Activated naive CD8-positive, alpha-beta T cell treated with anti-CD3 and anti-CD28 coated beads, Interleukin-2, amount 10 ng/mL, durations not matched to agents 7 days and 5 days (primary cell): Measurements from ENCODE around the gene NUP153. TPM values are rescaled to one million over a fixed set of nuclear protein-coding genes. Genes with fewer than 3 reads are reported as not detected.
"Not testable (repeated sequence)": the region's sequence is repeated elsewhere in the genome, so short reads cannot be mapped to it uniquely, and the experiment has no call there.

ENCODE experiments used
- ATAC-seq: fragments of 150-1000 bp; cut with Tn5 transposase; one replicate; pipeline ENCODE4 v1.10.0; 2021; ENCODE audit warnings: low read depth, moderate library complexity
- POLR2A ChIA-PET: fragments of 350-600 bp; sonication (Branson Sonifier 250); formaldehyde crosslinking; loops from one replicate; lab custom pipeline; 2021; ENCODE audit warnings: antibody characterized with exemption; lab: Charles Lee
- DNase-seq: peaks from one replicate; pipeline ENCODE4 v3.0.0; 2021
- H3K27ac Mint-ChIP-seq: one replicate; pipeline ENCODE4 v1.8.0; 2022; ENCODE audit warnings: mild to moderate bottlenecking, mixed read lengths
- H3K27me3 Mint-ChIP-seq: one replicate; pipeline ENCODE4 v1.8.0; 2022; ENCODE audit warnings: mild to moderate bottlenecking, moderate library complexity, mixed read lengths
- H3K36me3 Mint-ChIP-seq: one replicate; pipeline ENCODE4 v1.8.0; 2021; ENCODE audit warnings: mild to moderate bottlenecking, mixed read lengths
- H3K4me1 Mint-ChIP-seq: one replicate; pipeline ENCODE4 v1.8.0; 2021; ENCODE audit warnings: mixed read lengths
- H3K4me3 Mint-ChIP-seq: one replicate; pipeline ENCODE4 v1.8.0; 2022; ENCODE audit warnings: mild to moderate bottlenecking, moderate library complexity, mixed read lengths
- H3K9me3 Mint-ChIP-seq: one replicate; pipeline ENCODE4 v1.8.0; 2021; ENCODE audit warnings: mixed read lengths
- total RNA-seq, 2 experiments: library from RNA; stranded (reverse); gene quantifications; one replicate each; pipeline ENCODE4 v1.2.3, GENCODE V29; 2021

The NUP153 gene
- 10 to 100 TPM; 67.6 to 68.5 TPM for total RNA-seq

DNA sequence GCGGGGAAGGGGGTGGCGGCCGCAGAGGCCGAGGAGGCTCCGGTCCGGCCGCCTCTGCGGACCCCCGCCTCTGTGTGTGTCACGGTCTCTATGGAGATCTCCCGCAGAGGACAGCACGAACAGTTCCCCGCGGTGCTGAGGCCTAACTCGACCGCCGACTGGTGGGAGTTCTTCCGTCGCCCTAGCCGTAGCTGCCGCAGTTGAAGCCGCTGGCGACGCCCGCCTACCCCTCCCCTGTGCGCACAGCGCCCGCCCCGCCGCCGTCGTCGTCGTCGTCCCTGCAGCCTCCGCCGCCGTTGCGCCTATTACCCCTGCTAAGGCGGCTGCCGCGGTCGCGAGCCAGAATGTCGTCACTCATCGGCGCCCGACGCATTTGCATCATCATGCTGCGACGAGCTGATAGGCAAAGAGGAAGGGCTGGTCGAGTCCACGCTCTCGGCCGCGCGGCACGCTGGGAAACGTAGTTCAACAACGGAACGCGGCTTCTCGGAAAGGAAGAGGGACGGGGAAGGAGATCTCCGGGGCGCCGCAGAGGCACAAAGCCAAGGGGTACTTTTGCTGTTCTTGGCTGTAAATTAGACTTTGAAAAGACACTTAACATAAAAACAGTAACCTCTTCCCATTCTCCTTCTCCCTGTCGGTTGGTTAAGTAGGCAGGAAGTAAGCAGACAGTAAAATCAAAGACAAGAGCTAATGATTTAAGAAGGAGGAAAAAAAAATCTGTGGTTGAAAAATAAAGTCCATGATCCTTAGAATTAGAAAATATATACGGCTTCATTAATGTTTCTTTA lies at the start of gene NUP153:
NUP153 (minus strand) TSS at position 346 of the 791 bp plus-strand sequence. CDS start 538 bp downstream, outside the sequence.
- Mint-ChIP-seq H3K27me3 (no peaks in the 10 kb centered on the region), H3K27ac (peak within 1 kb of the TSS; percentile 97), H3K9me3 (no peaks in the 10 kb centered on the region), H3K4me3 (peak within 1 kb of the TSS; percentile 93), H3K4me1 (peaks cover 26% of the 10 kb centered on the region), H3K36me3 (peaks cover 12% of the 10 kb centered on the region)
- POLR2A ChIA-PET: interaction anchor here (0.7 to 2.6 kb wide), 16 partner anchors 9 to 680 kb away, joined by 3 to 39 read pairs (median 3); partner anchors contain the start of genes DEK, FAM8A1, KDM1B and RNF144B
- DNase-seq (peak; percentile 100), ATAC-seq (peak; percentile 75)

DNA sequence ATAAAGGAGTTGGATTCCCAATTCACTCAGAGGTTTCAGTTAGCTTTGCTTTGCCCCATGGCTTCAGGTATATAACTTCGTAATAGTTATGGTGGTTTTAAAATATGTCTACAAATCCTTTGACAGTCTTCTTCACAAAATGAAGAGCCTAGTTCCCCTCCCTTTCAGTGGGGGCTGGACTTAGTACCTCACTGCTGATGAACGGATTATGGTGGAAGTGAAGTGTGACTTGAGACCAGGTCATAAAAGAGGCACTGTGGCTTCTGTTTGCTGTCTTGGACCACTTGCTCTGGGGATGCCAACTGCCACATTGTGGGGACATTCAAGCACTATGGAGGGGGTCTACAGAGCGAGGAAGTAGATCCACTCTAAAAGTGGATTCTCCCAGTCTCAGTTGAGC lies 47.5 kb upstream of the NUP153 start:
- POLR2A ChIA-PET: no interaction called here
- DNase-seq (no peak), ATAC-seq (no peak)
- Mint-ChIP-seq H3K9me3 (no peaks in the 10 kb centered on the region), H3K27me3 (peaks cover 9% of the 10 kb centered on the region), H3K4me1 (no peaks in the 10 kb centered on the region), H3K27ac (no peak overlapping the region), H3K36me3 (no peaks in the 10 kb centered on the region), H3K4me3 (no peak overlapping the region)

- DNase-seq, H3K4me1 Mint-ChIP-seq, POLR2A ChIA-PET: not testable (repeated sequence)
Measured at GRCh38 chr6:17745324-17745723, 38.6 kb upstream of the NUP153 start.

DNA sequence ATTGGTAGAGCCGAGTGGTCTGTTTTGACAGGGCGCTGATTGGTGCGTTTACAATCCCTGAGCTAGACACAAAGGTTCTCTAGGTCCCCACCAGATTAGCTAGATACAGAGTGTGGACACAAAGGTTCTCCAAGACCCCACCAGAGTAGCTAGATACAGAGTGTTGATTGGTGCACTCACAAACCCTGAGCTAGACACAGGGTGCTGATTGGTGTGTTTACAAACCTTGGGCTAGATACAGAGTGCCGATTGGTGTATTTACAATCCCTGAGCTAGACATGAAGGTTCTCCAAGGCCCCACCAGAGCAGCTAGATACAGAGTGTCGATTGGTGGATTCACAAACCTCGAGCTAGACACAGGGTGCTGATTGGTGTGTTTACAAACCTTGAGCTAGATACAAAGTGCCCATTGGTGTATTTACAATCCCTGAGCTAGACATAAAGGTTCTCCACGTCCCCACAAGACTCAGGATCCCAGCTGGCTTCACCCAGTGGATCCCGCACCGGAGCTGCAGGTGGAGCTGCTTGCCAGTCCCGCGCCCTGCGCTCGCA lies 38.1 kb upstream of the NUP153 start:
- H3K4me3 Mint-ChIP-seq, H3K4me1 Mint-ChIP-seq, ATAC-seq, H3K36me3 Mint-ChIP-seq, POLR2A ChIA-PET, H3K9me3 Mint-ChIP-seq, H3K27me3 Mint-ChIP-seq, H3K27ac Mint-ChIP-seq, DNase-seq: not testable (repeated sequence)

More at GRCh38 chr6:17745324-17745723, 38.6 kb upstream of the NUP153 start:
- H3K9me3 Mint-ChIP-seq, ATAC-seq, H3K36me3 Mint-ChIP-seq, H3K27me3 Mint-ChIP-seq, H3K27ac Mint-ChIP-seq, H3K4me3 Mint-ChIP-seq: not testable (repeated sequence)

DNA sequence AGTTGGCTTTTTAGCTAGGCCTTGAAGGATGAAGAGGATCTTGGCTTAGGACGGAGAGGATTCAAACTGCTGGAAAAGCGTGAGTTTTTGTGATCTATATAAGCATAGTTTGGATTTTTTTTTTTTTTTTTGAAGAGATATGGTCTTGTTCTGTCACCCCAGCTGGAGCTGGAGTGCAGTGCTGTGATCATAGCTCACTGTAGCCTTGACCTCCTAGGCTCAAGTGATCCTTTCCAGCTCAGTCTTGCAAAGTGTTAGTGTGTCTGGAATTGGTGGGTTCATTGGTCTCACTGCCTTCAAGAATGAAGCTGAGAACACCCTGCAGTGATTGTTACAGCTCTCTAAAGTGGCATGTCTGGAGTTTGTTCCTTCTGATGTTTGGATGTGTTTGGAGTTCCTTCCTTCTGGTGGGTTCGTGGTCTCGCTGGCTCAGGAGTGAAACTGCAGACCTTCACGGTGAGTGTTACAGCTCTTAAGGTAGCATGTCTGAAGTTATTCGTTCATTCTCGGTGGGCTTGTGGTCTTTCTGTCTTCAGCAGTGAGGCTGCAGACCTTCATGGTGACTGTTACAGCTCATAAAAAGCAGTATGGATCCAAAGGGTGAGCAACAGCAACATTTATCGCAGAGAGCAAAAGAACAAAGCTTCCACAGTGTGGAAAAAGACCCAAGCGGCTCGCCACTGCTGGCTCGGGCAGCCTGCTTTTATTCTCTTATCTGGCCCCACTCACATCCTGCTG lies 37.5 kb upstream of the NUP153 start:
- Mint-ChIP-seq H3K36me3 (no peaks in the 10 kb centered on the region), H3K4me1 (no peaks in the 10 kb centered on the region), H3K9me3 (peaks cover 2% of the 10 kb centered on the region), H3K27me3 (no peaks in the 10 kb centered on the region), H3K4me3 (no peak overlapping the region), H3K27ac (no peak overlapping the region)
- POLR2A ChIA-PET: no interaction called here
- no peak for ATAC-seq
- DNase-seq: no peak

GRCh38 chr6:17741507-17741906 lies 34.8 kb upstream of the NUP153 start:
- H3K9me3 Mint-ChIP-seq: peaks cover 10% of the 10 kb centered on the region
- no peak overlapping the region for H3K4me3 Mint-ChIP-seq
- DNase-seq (no peak), ATAC-seq (no peak)
- no peak overlapping the region for H3K27ac Mint-ChIP-seq
- H3K4me1 Mint-ChIP-seq: no peaks in the 10 kb centered on the region
- POLR2A ChIA-PET: no interaction called here
- peaks cover 2% of the 10 kb centered on the region for H3K36me3 Mint-ChIP-seq
- H3K27me3 Mint-ChIP-seq: peaks cover 4% of the 10 kb centered on the region

DNA sequence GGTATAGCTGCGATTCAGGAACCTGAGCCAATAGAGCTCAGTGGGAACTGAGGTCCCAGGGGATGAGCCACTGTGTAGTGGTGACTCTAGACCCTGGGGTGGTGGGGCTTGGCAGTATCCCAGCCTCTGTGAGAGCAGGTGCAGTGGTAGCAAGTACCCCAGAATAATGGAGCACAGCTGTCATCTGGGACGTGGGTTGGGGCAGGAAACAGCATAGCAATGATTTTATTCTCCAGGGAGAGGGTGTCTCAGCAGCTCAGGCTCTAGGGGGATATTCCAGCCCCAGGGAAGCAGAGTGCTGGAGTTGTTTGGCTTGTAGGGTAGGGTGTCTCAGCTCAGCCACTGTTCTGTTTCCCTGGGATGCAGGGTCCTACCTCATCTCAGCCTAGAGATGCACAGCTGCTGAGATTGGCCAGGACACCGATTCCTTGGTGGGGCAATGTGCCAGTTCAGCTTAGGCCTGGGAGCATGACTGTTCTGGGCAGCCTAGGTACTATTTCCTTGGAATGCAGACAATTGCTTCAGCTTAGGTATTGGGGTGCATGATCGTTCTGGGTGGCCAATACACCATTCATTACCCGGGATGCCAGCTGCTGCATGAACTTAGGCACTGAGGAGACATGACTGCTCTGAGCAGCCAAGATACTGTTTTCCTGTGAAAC lies 34.0 kb upstream of the NUP153 start:
- no peak for ATAC-seq
- peaks cover 2% of the 10 kb centered on the region for H3K36me3 Mint-ChIP-seq
- H3K27ac Mint-ChIP-seq: no peak overlapping the region
- DNase-seq: no peak
- POLR2A ChIA-PET: no interaction called here
- H3K27me3 Mint-ChIP-seq: peaks cover 4% of the 10 kb centered on the region
- H3K4me1 Mint-ChIP-seq: no peaks in the 10 kb centered on the region
- H3K4me3 Mint-ChIP-seq: no peak overlapping the region
- peaks cover 10% of the 10 kb centered on the region for H3K9me3 Mint-ChIP-seq

GRCh38 chr6:17737704-17738252 lies 31.1 kb upstream of the NUP153 start:
- Mint-ChIP-seq H3K4me3 (no peak overlapping the region), H3K4me1 (no peaks in the 10 kb centered on the region), H3K27ac (no peak overlapping the region), H3K36me3 (peaks cover 2% of the 10 kb centered on the region), H3K9me3 (peaks cover 12% of the 10 kb centered on the region), H3K27me3 (peaks cover 4% of the 10 kb centered on the region)
- POLR2A ChIA-PET: no interaction called here
- no peak for ATAC-seq
- no peak for DNase-seq

DNA sequence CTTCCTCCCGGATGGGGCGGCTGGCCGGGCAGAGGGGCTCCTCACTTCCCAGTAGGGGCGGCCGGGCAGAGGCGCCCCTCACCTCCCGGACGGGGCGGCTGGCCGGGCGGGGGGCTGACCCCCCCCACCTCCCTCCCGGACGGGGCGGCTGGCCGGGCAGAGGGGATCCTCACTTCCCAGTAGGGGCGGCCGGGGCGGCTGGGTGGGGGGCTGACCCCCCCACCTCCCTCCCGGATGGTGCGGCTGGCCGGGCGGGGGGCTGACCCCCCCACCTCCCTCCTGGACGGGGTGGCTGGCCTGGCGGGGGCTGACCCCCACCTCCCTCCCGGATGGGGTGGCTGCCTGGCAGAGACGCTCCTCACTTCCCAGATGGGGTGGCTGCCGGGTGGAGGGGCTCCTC lies 28.6 kb upstream of the NUP153 start:
- H3K4me1 Mint-ChIP-seq, DNase-seq, POLR2A ChIA-PET, H3K27me3 Mint-ChIP-seq, H3K27ac Mint-ChIP-seq, H3K36me3 Mint-ChIP-seq, ATAC-seq, H3K4me3 Mint-ChIP-seq: not testable (repeated sequence)
- peaks cover 12% of the 10 kb centered on the region for H3K9me3 Mint-ChIP-seq

DNA sequence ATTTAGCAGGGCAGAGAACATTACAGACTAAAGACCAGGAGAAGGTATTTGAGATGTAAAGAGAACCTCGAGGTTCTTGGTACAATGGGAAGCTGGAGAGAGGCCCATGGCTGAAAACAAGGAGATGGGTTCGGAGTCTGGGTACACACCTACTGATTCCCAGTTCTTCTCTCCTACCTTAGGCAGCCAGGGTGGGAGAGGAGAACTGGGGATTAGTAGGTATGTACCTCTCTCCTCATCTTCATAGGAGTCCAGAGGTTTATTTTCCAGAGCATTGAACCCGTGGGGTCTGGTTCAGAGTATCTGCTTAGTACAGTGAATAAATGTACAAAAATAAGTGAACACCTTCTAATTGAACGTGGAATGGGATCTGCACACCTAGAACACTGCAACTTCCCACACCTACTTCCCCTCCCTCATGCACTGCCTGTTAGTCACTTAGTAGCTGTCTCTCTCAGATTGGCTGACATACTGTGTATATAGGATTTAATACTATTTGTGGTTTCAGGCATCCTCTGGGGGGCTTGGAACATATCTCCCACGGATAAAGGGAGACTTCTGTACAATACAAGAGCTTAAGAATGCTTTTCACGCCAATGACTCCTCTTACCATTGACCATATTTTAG lies 23.5 kb upstream of the NUP153 start:
- Mint-ChIP-seq H3K27me3 (no peaks in the 10 kb centered on the region), H3K4me1 (no peaks in the 10 kb centered on the region), H3K9me3 (peaks cover 2% of the 10 kb centered on the region), H3K27ac (no peak overlapping the region), H3K4me3 (no peak overlapping the region), H3K36me3 (no peaks in the 10 kb centered on the region)
- POLR2A ChIA-PET: no interaction called here
- DNase-seq (no peak), ATAC-seq (no peak)

GRCh38 chr6:17729223-17730077 lies 22.7 kb upstream of the NUP153 start:
- H3K27ac Mint-ChIP-seq: no peak overlapping the region
- no peak for DNase-seq
- H3K4me3 Mint-ChIP-seq: no peak overlapping the region
- no peaks in the 10 kb centered on the region for H3K36me3 Mint-ChIP-seq
- POLR2A ChIA-PET: no interaction called here
- no peak for ATAC-seq
- no peaks in the 10 kb centered on the region for H3K4me1 Mint-ChIP-seq
- H3K9me3 Mint-ChIP-seq: no peaks in the 10 kb centered on the region
- no peaks in the 10 kb centered on the region for H3K27me3 Mint-ChIP-seq
